ENCODE data around the gene ANKRD34A. TPM values are rescaled to one million over a fixed set of nuclear protein-coding genes. Genes with fewer than 3 reads are reported as not detected.

ANKRD34A gene
- total and polyA plus RNA-seq, 2 of the 8 experiments (the other 6 are each of a cell fraction or from before 2014, with no cell fraction given) = 0.15 to 0.20 TPM

GRCh38 chr1:145978471-145978853, 14.1 kb upstream of the ANKRD34A start:
- Histone ChIP-seq H3K56ac (replicated peaks; ENCODE audit: insufficient read length, low read depth, low read length) (peak overlapping the region; percentile 1), H3K4me3 (ENCODE audit: extremely low read depth in 1 of 4, insufficient read depth in 2 of 4, low read depth in 3 of 4, low read length in 4 of 4) (peak overlapping the region in 2 of 4 experiments; percentile 14 to 41; a peak in 3 of 8 replicates), H2AK5ac (ENCODE audit: low read depth, low read length) (no peak overlapping the region), H3K14ac (ENCODE audit: insufficient read length) (no peak overlapping the region), H3K79me2 (ENCODE audit: control insufficient read depth in 1 of 2, insufficient read depth in 2 of 2, low read length in 2 of 2) (no peaks in the 10 kb centered on the region), H3K79me1 (ENCODE audit: low read depth, low read length) (no peaks in the 10 kb centered on the region), H3K18ac (ENCODE audit: extremely low read depth, low read length) (peak overlapping the region; percentile 63; the same call in 1 of the 2 replicates), H2BK20ac (ENCODE audit: low read length) (no peak overlapping the region), H3K36me3 (ENCODE audit: control insufficient read depth in 2 of 4, insufficient read depth in 4 of 4, low read length in 3 of 4) (no peaks in the 10 kb centered on the region), H4K20me1 (replicated peaks in 1 of 2; ENCODE audit: control insufficient read depth in 1 of 2, insufficient read depth in 2 of 2, low read length in 2 of 2) (no peaks in the 10 kb centered on the region), H4K8ac (ENCODE audit: extremely low read depth, insufficient read depth, low read length) (no peak overlapping the region), H3K9me3 (ENCODE audit: insufficient read depth in 2 of 2, low read depth in 1 of 2, low read length in 1 of 2) (no peaks in the 10 kb centered on the region), H2BK12ac (ENCODE audit: low read depth, low read length) (peak overlapping the region; percentile 96; the same call in 1 of the 2 replicates), H2BK5ac (ENCODE audit: low read depth, low read length) (peak overlapping the region; percentile 95; the same call in 1 of the 2 replicates), H4K5ac (ENCODE audit: insufficient read length, low read depth, low read length) (no peak overlapping the region), H3K27me3 (replicated peaks in 1 of 4; ENCODE audit: control insufficient read depth in 3 of 4, extremely low read depth in 1 of 4, insufficient read depth in 3 of 4, low read length in 3 of 4) (no peaks in the 10 kb centered on the region), H2BK120ac (replicated peaks; ENCODE audit: low read depth, low read length) (no peak overlapping the region), H3K4me1 (replicated peaks in 1 of 4; ENCODE audit: control insufficient read depth in 3 of 4, insufficient read depth in 4 of 4, low read length in 3 of 4) (peaks cover 4 to 18% (median 13%) of the 10 kb centered on the region in 4 experiments; a peak in 5 of 7 replicates), H3K4me2 (ENCODE audit: insufficient read depth in 1 of 2, low read depth in 2 of 2, low read length in 2 of 2) (peak overlapping the region; percentile 62 to 72), H2BK15ac (ENCODE audit: low read length) (no peak overlapping the region), H3K4ac (replicated peaks; ENCODE audit: insufficient read length, low read depth, low read length) (no peak overlapping the region), H2AFZ (ENCODE audit: low read length) (no peak overlapping the region), H3K9ac (replicated peaks in 1 of 4; ENCODE audit: extremely low read depth in 1 of 4, low read depth in 3 of 4, low read length in 3 of 4) (peak overlapping the region in 2 of 4 experiments; percentile 27 to 72; a peak in 2 of 7 replicates), H3K27ac (ENCODE audit: low read depth, low read length) (peak overlapping the region; percentile 89), H3K23ac (ENCODE audit: insufficient read length) (no peak overlapping the region), H3K23me2 (ENCODE audit: low read depth, low read length) (peaks cover 3% of the 10 kb centered on the region; the same call in 1 of the 2 replicates), H4K91ac (replicated peaks; ENCODE audit: insufficient read length, low read length) (no peak overlapping the region)
- FAIRE-seq (no peak), DNase-seq (ENCODE audit: low read depth in 1 of 2, low spot score in 2 of 2) (no peak)
- ChIA-PET CTCF (ENCODE audit: partially characterized antibody) (interaction anchor here (0.6 to 8.7 kb wide), 15 partner anchors 12 to 269 kb away, joined by 3 to 152 read pairs (median 17); partner anchors contain the start of genes ANKRD34A, HJV, NUDT17 and PIAS3), POLR2A (ENCODE audit: partially characterized antibody) (interaction anchor here (0.9 to 13.7 kb wide), 9 partner anchors 14 to 74 kb away, joined by 3 to 218 read pairs (median 5); partner anchors contain the start of genes ANKRD34A, POLR3GL, RBM8A and TXNIP)
- TF ChIP-seq JUN (IDR thresholded peaks at IDR 0.05; ENCODE audit: low read depth, low read length) (no peak), ASH2L (IDR thresholded peaks at IDR 0.05; ENCODE audit: low read length) (no peak), BACH1 (IDR thresholded peaks at IDR 0.05; ENCODE audit: low read length) (no peak), KDM4A (IDR thresholded peaks at IDR 0.05; ENCODE audit: low read depth, low read length, severe bottlenecking) (no peak), MAX (IDR thresholded peaks at IDR 0.05) (no peak), NRF1 (IDR thresholded peaks at IDR 0.05; ENCODE audit: low read depth, low read length) (no peak), EGR1 (IDR thresholded peaks at IDR 0.05; ENCODE audit: borderline replicate concordance, low read depth, low read length) (no peak), E2F6 (IDR thresholded peaks at IDR 0.05) (no peak), CEBPB (IDR thresholded peaks at IDR 0.05; ENCODE audit: low read depth, low read length) (no peak), CTBP2 (IDR thresholded peaks at IDR 0.05; ENCODE audit: borderline replicate concordance, insufficient read depth, insufficient read length, low read length) (no peak), SAP30 (IDR thresholded peaks at IDR 0.05; ENCODE audit: insufficient read depth, insufficient replicate concordance, low read length) (no peak)

All from H1 (cell line).